Measurements from ENCODE around the gene UBALD2.

- TF ChIP-seq CTCF (IDR thresholded peaks at IDR 0.05) = no peak
- TF ChIP-seq EP300 (IDR thresholded peaks at IDR 0.05) = no peak
- no peak for TF ChIP-seq POLR2AphosphoS5 (IDR thresholded peaks at IDR 0.05)
Measured at GRCh38 chr17:76239538-76240274, 25.4 kb upstream of the UBALD2 start.
